ENCODE measurements around the gene FCHO1.

GRCh38 chr19:17821190-17821589 lies 69.9 kb downstream of the FCHO1 start, which contains the start of gene INSL3:
- TF ChIP-seq CTCF (IDR thresholded peaks at IDR 0.05) (no peak), POLR2A (IDR thresholded peaks at IDR 0.05) (no peak)

All from Peyer's patch (tissue), 4 donors.